DND-41 (cell line): ENCODE measurements around the gene PDIA5.

ENCODE experiments used
- CTCF ChIP-seq: IDR thresholded peaks from 2 replicates; pipeline ENCODE4 v1.5.1; 2012; ENCODE audit warnings: borderline replicate concordance, low read length, moderate library complexity, mild to moderate bottlenecking; ENCODE audit not compliant: poor library complexity, severe bottlenecking; ENCODE audit errors: extremely low read depth
- EZH2 ChIP-seq: IDR thresholded peaks from 3 replicates; pipeline ENCODE4 v1.6.1; 2012; ENCODE audit warnings: borderline replicate concordance, low read depth, mild to moderate bottlenecking, moderate library complexity, low read length, inconsistent platforms; ENCODE audit not compliant: severe bottlenecking

- no peak for TF ChIP-seq CTCF
- no peak for TF ChIP-seq EZH2
Observed at GRCh38 chr3:123100193-123100776, 33.5 kb downstream of the PDIA5 start.
